Right renal cortex interstitium (tissue), 3 donors: Measurements from ENCODE around the gene TNFSF8. TPM values are rescaled to one million over a fixed set of nuclear protein-coding genes. Genes with fewer than 3 reads are reported as not detected.

Experiments used
- DNase-seq, 3 donors: peaks; one replicate each; pipeline ENCODE4 v3.0.0-alpha.2; 2013; ENCODE audit warnings: low read depth in 3 of 3, low spot score in 2 of 3
- polyA plus RNA-seq, 3 donors: library from polyadenylated mRNA; unstranded; fragments of 120-200 nt; gene quantifications; one replicate each; pipeline ENCODE4 v1.2.1, GENCODE V29; 2013; ENCODE audit not compliant: insufficient read length in 3 of 3

TNFSF8 gene
- polyA plus RNA-seq, 3 donors: 0.24 to 0.61 (median 0.46) TPM

DNA sequence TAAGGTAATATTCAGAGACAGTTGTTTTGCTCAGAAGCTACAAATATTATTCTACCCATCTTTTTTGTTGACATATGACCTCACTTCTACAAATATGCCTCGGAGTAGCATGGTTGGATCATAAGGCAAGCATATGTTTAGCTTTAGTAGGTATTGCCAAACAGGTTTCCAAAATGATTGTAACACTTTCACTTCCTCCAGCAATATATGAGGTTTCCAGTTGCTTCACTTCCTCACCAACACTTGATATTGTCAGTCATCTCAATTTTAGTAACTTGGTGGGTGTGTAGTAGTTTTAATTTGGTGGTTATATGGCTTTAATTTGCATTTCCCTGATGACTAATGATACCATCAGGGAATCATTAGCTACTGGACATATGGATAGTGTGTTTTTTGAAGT lies 46.7 kb downstream of the TNFSF8 start:
- no peak for DNase-seq

- no peak for DNase-seq
Observed at GRCh38 chr9:114880291-114880745, 50.1 kb downstream of the TNFSF8 start.

- DNase-seq: no peak
Observed at GRCh38 chr9:114878879-114879564, 51.4 kb downstream of the TNFSF8 start.

GRCh38 chr9:114869845-114870244 lies 60.5 kb downstream of the TNFSF8 start:
- DNase-seq: no peak

DNA sequence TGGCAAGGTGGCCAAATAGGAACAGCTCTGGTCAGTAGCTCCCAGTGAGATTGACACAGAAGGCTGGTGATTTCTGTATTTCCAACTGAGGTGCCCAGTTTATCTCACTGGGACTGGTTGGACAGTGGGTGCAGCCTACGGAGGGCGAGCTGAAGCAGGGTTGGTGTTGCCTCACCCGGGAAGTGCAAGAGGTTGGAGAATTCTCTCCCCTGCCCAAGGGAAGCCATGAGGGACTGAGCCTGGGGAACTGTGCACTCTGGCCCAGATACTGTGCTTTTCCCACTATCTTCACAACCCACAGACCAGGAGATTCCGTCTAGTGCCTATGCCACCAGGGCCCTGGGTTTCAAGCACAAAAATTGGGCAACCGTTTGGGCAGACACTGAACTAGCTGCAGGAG lies 61.0 kb downstream of the TNFSF8 start:
- no peak for DNase-seq

- DNase-seq: no peak
Observed at GRCh38 chr9:114867327-114867726, 63.1 kb downstream of the TNFSF8 start.

- peak in 2 of 3 donors; percentile 21 to 27 for DNase-seq
Observed at GRCh38 chr9:114864471-114864870, 65.9 kb downstream of the TNFSF8 start.

- DNase-seq: no peak
Observed at GRCh38 chr9:114861922-114862605, 68.3 kb downstream of the TNFSF8 start.

DNA sequence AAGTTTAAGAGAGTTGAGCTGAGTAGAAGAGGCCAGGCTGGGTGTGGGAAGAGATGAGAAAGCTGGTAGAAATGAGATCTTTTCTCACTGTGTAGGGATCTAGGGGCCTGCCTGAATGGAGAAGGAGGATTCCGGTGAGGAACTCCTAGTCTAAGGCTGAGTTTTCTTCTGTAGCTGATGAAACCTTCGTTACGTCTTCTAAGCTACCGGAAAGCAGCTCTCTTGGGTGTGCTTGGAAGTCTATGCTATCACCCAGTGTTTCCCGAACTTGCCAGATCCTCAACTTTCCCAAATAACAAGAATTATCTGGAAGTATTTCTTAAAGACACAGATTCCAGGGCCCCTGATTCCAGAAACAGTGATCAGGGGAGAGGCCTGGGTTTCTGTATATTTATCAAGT lies 69.1 kb downstream of the TNFSF8 start:
- DNase-seq: no peak

DNA sequence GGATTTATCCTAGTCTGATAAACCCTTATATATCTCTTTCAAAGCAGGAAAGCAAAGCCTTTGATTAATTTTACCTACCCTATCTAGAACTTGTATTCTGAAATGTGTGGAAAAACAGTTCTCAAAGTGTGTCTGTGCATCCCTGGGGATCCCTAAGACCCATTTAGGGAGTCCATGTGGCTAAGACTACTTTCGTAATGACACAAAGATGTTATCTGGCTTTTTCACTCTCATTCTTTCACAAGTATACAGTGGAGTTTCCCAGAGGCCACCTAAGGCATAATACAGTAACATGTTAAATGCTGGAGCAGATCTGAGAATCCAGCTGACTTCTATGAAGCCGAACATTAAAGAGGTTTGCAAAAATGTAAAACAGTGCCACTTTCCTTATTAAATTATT lies 70.2 kb downstream of the TNFSF8 start:
- no peak for DNase-seq

- no peak for DNase-seq
Observed at GRCh38 chr9:114856942-114857315, 73.5 kb downstream of the TNFSF8 start.

DNA sequence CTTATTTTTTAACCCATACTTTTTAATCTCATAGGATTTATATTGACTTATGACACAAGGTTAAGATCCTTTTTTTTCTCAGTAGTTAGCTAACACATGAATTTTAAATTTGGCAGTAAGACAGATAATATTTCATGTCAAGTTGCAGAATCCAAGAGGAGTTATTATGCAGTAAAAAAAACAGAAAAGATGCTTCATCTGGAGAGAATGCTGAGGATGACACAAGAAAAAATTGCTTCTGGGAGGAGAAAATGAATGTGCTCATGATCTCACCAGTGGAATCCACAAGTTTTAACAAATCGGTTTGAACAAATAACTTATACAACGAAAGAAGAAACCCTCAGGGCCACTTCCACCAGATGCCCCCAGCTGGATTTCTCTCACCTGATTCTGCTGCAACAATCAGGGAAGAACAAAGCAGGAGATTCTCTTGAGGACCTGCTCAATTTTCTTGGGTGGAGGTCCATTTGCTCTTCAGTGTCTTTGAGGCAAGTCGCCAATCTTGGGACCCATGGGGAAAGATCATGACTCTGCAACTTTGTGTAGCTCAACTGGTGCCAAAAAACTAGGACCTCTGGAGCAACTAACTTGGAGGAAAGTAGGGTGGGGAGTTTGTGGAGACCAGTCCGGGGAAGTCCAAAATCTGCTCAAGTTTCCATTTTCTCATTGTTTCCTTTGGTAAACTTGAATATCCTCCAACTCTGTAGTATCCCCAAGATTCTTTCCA lies 74.0 kb downstream of the TNFSF8 start:
- no peak for DNase-seq

DNA sequence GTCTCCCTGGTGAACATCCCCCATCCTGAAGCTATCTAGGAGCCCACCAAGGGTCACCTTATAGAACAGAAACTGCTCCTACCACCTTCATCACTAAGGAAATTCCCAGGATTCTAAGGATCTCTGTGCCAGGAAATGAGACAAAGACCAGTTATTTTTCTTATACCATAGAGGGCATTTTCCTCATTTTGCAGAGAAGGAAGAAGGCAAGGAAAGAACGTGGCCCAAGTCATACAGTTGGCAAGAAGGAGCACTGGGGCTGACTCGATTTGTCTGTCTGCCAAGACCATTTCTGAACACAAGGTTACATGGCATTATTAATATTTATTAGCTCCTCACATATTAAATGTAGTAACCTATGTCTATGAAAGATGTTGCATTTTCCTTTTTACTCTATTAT lies 74.9 kb downstream of the TNFSF8 start:
- DNase-seq: no peak

GRCh38 chr9:114854736-114855355 lies 75.5 kb downstream of the TNFSF8 start:
- DNase-seq: no peak

DNA sequence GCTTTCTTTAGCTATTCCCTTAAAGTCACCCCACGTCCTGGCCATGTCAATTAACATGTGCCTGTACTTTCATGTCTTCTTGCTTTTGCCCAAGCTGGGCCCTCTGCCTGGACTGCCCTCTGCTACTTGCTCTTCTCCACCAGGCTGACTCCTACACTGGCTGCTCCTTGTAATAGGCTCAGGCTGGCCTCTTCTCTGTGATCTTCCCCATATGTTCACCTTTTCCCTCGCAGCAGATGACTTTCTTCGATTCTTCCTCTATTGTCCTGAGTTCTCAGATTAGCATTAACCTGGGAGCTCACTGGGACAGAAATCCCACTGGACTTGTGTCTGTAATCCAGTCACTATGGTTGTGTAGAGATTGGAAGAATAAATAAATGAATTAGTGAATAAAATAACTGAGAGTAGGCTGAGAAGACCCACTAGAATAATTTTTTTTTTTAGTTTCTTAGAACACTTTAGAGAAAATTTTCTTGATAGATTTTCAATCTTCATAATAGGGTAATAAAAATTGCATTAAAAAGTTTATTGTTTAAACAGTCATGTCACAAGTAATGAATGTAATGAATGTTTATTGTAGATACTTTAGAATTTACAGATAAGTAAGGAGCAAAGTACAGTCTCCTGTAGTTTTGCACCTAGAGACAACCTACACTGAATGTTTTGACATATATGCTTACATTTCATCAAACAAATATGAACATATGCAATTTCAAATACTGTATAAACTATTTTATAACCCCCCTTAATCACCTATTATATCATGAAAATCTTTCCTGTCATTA lies 77.1 kb downstream of the TNFSF8 start:
- no peak for DNase-seq

DNA sequence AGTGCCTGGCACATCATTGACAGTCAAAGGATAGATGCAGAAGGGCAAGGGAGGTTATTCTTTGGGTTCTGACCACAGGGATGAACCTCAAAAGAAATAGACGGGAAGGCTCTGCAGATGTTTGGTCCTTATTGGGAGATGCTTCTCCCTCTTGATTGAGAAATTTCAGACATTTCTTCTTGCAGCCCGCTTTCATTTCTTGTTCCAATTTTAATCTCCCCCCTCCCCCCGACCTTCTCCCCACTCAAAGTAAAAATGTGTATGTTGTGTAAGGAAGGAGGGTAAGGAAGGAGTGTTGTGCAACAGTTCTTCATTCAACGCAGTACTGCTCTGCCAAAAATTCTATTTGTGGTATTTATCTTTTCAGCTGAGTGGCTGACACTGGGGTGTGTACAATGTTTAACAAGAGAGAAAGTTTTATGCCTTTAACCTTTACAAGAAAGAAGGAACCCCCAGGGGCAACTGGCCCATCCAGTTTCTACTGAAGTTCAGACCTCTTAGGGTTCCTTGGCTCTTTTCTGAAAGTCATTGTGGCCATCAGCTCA lies 78.3 kb downstream of the TNFSF8 start:
- no peak for DNase-seq

DNA sequence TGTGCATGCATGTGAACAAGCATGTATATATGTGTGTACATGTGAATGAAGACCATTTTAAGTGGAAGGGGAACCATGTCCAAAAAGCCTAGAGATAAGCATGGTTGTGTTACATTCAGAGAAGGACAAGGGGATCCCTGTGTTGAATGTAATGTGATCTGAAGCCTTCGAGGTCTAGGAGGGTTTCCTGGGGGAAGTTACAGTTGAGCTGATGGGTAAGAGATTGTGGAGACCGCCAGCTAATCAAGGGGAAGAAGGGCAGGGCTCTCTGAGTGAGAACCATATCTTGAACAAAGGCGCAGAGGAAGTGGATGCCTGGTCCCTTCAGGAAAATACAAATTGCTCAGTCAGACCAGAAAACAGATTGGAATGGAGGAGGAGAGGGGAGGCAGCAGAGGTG lies 79.1 kb downstream of the TNFSF8 start:
- DNase-seq: no peak
